Adipocyte (in vitro differentiated cells): ENCODE measurements around the gene ARAP1.
A peak's percentile ranks its signal among the peaks of the same experiment; 100 is the strongest.

Source experiments
- DNase-seq: peaks from one replicate; pipeline ENCODE4 v3.0.0-alpha.2; 2015; ENCODE audit warnings: low read depth
- H3K27me3 ChIP-seq: replicated peaks from 2 replicates; pipeline ENCODE4 v1.7.0; 2013; ENCODE audit warnings: mild to moderate bottlenecking, low read length, moderate library complexity; ENCODE audit not compliant: control insufficient read depth, insufficient read depth
- H3K36me3 ChIP-seq: 2 replicates; pipeline ENCODE4 v1.7.0; 2013; ENCODE audit warnings: low read length, mild to moderate bottlenecking, moderate library complexity; ENCODE audit not compliant: control insufficient read depth, insufficient read depth, severe bottlenecking
- H3K4me1 ChIP-seq: 2 replicates; pipeline ENCODE4 v1.7.0; 2013; ENCODE audit warnings: mild to moderate bottlenecking, low read length, moderate library complexity; ENCODE audit not compliant: control insufficient read depth, insufficient read depth
- H3K4me3 ChIP-seq: 2 replicates; pipeline ENCODE4 v1.7.0; 2013; ENCODE audit warnings: mild to moderate bottlenecking, low read length, moderate library complexity
- H3K9ac ChIP-seq: 2 replicates; pipeline ENCODE4 v1.7.0; 2013; ENCODE audit warnings: mild to moderate bottlenecking, low read length, moderate library complexity
- H3K9me3 ChIP-seq: 2 replicates; pipeline ENCODE4 v1.7.0; 2013; ENCODE audit warnings: mild to moderate bottlenecking, low read length, moderate library complexity; ENCODE audit not compliant: control insufficient read depth

Gene ARAP1

GRCh38 chr11:72682238-72682857 lies 69.9 kb downstream of the ARAP1 start:
- Histone ChIP-seq H3K4me3 (no peak overlapping the region), H3K9me3 (no peaks in the 10 kb centered on the region), H3K4me1 (peaks cover 43% of the 10 kb centered on the region), H3K27me3 (peaks cover 19% of the 10 kb centered on the region), H3K9ac (no peak overlapping the region), H3K36me3 (peaks cover 12% of the 10 kb centered on the region)
- no peak for DNase-seq

- Histone ChIP-seq H3K4me3 (no peak overlapping the region), H3K9me3 (no peaks in the 10 kb centered on the region), H3K9ac (no peak overlapping the region), H3K4me1 (peaks cover 35% of the 10 kb centered on the region), H3K36me3 (peaks cover 8% of the 10 kb centered on the region), H3K27me3 (peaks cover 25% of the 10 kb centered on the region)
- DNase-seq = no peak
Measured at GRCh38 chr11:72681226-72682153, 70.7 kb downstream of the ARAP1 start.

GRCh38 chr11:72680624-72681158 lies 71.5 kb downstream of the ARAP1 start:
- H3K4me3 ChIP-seq = no peak overlapping the region
- peaks cover 33% of the 10 kb centered on the region for H3K27me3 ChIP-seq
- no peak for DNase-seq
- H3K9me3 ChIP-seq = no peaks in the 10 kb centered on the region
- no peak overlapping the region for H3K9ac ChIP-seq
- peaks cover 27% of the 10 kb centered on the region for H3K4me1 ChIP-seq
- peaks cover 7% of the 10 kb centered on the region for H3K36me3 ChIP-seq

- H3K4me3 ChIP-seq = no peak overlapping the region
- H3K9ac ChIP-seq = no peak overlapping the region
- peaks cover 41% of the 10 kb centered on the region for H3K27me3 ChIP-seq
- peaks cover 19% of the 10 kb centered on the region for H3K4me1 ChIP-seq
- DNase-seq = no peak
- no peaks in the 10 kb centered on the region for H3K36me3 ChIP-seq
- H3K9me3 ChIP-seq = no peaks in the 10 kb centered on the region
Measured at GRCh38 chr11:72679869-72680268, 72.3 kb downstream of the ARAP1 start.

- H3K4me1 ChIP-seq = peaks cover 8% of the 10 kb centered on the region
- no peak overlapping the region for H3K4me3 ChIP-seq
- no peaks in the 10 kb centered on the region for H3K9me3 ChIP-seq
- H3K36me3 ChIP-seq = no peaks in the 10 kb centered on the region
- H3K27me3 ChIP-seq = peaks cover 54% of the 10 kb centered on the region
- H3K9ac ChIP-seq = no peak overlapping the region
- no peak for DNase-seq
Measured at GRCh38 chr11:72678524-72678923, 73.7 kb downstream of the ARAP1 start.

- Histone ChIP-seq H3K27me3 (peaks cover 71% of the 10 kb centered on the region), H3K4me1 (peaks cover 8% of the 10 kb centered on the region), H3K36me3 (no peaks in the 10 kb centered on the region), H3K4me3 (no peak overlapping the region), H3K9me3 (no peaks in the 10 kb centered on the region), H3K9ac (no peak overlapping the region)
- DNase-seq = peak; percentile 68
Measured at GRCh38 chr11:72676861-72677341, 75.3 kb downstream of the ARAP1 start.

GRCh38 chr11:72675221-72675620 lies 77.0 kb downstream of the ARAP1 start:
- Histone ChIP-seq H3K4me1 (no peaks in the 10 kb centered on the region), H3K9ac (no peak overlapping the region), H3K27me3 (peaks cover 84% of the 10 kb centered on the region)

GRCh38 chr11:72673943-72674828 lies 78.0 kb downstream of the ARAP1 start, which contains the start of gene PDE2A:
PDE2A (minus strand) TSS chr11:72674422; CDS start chr11:72674207, 215 bp downstream.
- Histone ChIP-seq H3K27me3 (peaks cover 91% of the 10 kb centered on the region), H3K36me3 (no peaks in the 10 kb centered on the region), H3K4me1 (no peaks in the 10 kb centered on the region), H3K9me3 (no peaks in the 10 kb centered on the region), H3K4me3 (no peak within 1 kb of the TSS), H3K9ac (no peak within 1 kb of the TSS)
- no peak for DNase-seq

More at GRCh38 chr11:72675221-72675620, 77.0 kb downstream of the ARAP1 start:
- no peak for DNase-seq
- H3K36me3 ChIP-seq = no peaks in the 10 kb centered on the region
- no peak overlapping the region for H3K4me3 ChIP-seq
- H3K9me3 ChIP-seq = no peaks in the 10 kb centered on the region

- no peak for DNase-seq
- Histone ChIP-seq H3K27me3 (peaks cover 90% of the 10 kb centered on the region), H3K36me3 (no peaks in the 10 kb centered on the region), H3K9ac (no peak overlapping the region), H3K4me3 (no peak overlapping the region), H3K9me3 (no peaks in the 10 kb centered on the region), H3K4me1 (no peaks in the 10 kb centered on the region)
Measured at GRCh38 chr11:72673284-72673942, 78.8 kb downstream of the ARAP1 start.

GRCh38 chr11:72672597-72673238 lies 79.5 kb downstream of the ARAP1 start:
- H3K9ac ChIP-seq = no peak overlapping the region
- H3K9me3 ChIP-seq = peaks cover 5% of the 10 kb centered on the region
- DNase-seq = no peak
- H3K4me1 ChIP-seq = no peaks in the 10 kb centered on the region
- peaks cover 91% of the 10 kb centered on the region for H3K27me3 ChIP-seq
- H3K36me3 ChIP-seq = no peaks in the 10 kb centered on the region
- H3K4me3 ChIP-seq = no peak overlapping the region
